Ectodermal cell (in vitro differentiated cells): ENCODE measurements around the gene EXOC2.

ENCODE experiments used
- H3K27ac ChIP-seq: 2 replicates; pipeline ENCODE4 v1.7.0; 2013; ENCODE audit warnings: mild to moderate bottlenecking, low read depth, low read length; ENCODE audit not compliant: insufficient read depth, poor library complexity, severe bottlenecking
- H3K27me3 ChIP-seq: 2 replicates; pipeline ENCODE4 v1.7.0; 2013; ENCODE audit warnings: mild to moderate bottlenecking, low read length; ENCODE audit not compliant: insufficient read depth, control insufficient read depth, poor library complexity, severe bottlenecking
- H3K36me3 ChIP-seq: one replicate; pipeline ENCODE4 v1.7.0; 2013; ENCODE audit warnings: low read length; ENCODE audit not compliant: control insufficient read depth, insufficient read depth
- H3K4me1 ChIP-seq: one replicate; pipeline ENCODE4 v1.7.0; 2013; ENCODE audit warnings: low read length; ENCODE audit not compliant: control insufficient read depth, insufficient read depth
- H3K4me3 ChIP-seq: 2 replicates; pipeline ENCODE4 v1.7.0; 2013; ENCODE audit warnings: low read depth, low read length, control low read depth; ENCODE audit not compliant: insufficient read depth
- H3K9me3 ChIP-seq: 2 replicates; pipeline ENCODE4 v1.7.0; 2013; ENCODE audit warnings: mild to moderate bottlenecking, low read length, moderate library complexity; ENCODE audit not compliant: control insufficient read depth
- WGBS, 2 experiments: methylation state at CpG; one replicate each; pipeline ENCODE4 v1.1.7; 2013; ENCODE audit warnings: missing lambda C conversion rate in 2 of 2; 5-methylcytosine and 5-hydroxymethylcytosine counted together

Gene EXOC2

DNA sequence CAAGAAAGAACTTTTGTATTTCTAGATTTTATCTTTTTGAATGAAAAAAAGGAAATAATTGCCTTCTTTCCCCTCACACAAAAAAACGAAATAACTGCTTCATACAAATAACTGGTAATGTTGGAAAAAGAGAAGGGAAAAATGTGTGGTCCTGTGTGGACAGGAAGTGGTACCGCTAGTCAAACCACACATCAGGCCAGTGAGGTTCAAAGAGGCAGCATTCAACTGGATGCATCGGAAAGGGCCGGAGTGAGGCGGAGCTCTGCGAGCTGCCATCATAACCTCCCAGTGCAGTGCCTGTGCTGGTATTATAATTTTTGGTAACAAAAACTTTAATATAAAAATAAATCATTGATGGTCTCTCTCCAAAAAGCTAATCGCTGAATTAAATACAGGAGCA, 190.2 kb downstream of the EXOC2 start:
- no peaks in the 10 kb centered on the region for H3K9me3 ChIP-seq
- no peaks in the 10 kb centered on the region for H3K27me3 ChIP-seq
- no peaks in the 10 kb centered on the region for H3K36me3 ChIP-seq
- 93 to 96% methylated on average over 5 to 6 of the region's 7 CpGs for WGBS, 2 experiments
- no peaks in the 10 kb centered on the region for H3K4me1 ChIP-seq
- H3K27ac ChIP-seq, result no peak overlapping the region
- H3K4me3 ChIP-seq, result no peak overlapping the region

- Histone ChIP-seq H3K27ac (no peak overlapping the region), H3K36me3 (no peaks in the 10 kb centered on the region)
Measured at GRCh38 chr6:501891-502601, 190.9 kb downstream of the EXOC2 start.

DNA sequence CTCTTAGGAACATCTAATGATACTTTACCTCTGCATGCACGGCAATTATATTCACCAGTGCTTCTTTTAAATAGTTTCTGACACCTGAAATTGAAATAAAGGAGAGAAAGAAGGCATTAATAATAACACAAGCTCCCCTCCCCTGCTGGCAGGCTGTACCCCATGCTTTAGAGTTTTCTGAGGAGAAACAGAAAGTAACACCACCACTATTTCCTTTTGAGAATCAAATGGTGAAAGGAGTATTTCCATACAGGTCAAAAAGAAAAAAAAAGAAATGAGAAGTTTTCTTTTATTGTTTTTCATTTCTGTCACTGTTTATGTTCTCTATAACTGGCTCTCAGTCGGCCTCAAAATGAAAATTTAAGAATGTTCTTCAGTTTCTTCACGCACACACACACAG, 193.3 kb downstream of the EXOC2 start:
- Histone ChIP-seq H3K9me3 (no peaks in the 10 kb centered on the region), H3K27ac (no peak overlapping the region), H3K4me1 (no peaks in the 10 kb centered on the region), H3K4me3 (no peak overlapping the region), H3K27me3 (no peaks in the 10 kb centered on the region), H3K36me3 (peaks cover 6% of the 10 kb centered on the region)
- 80 to 100% methylated on average over 1 of the region's 3 CpGs for WGBS, 2 experiments

More at GRCh38 chr6:501891-502601, 190.9 kb downstream of the EXOC2 start:
- Histone ChIP-seq H3K4me1 (no peaks in the 10 kb centered on the region), H3K9me3 (no peaks in the 10 kb centered on the region), H3K4me3 (no peak overlapping the region), H3K27me3 (no peaks in the 10 kb centered on the region)
- WGBS, 2 experiments, result 87 to 90% methylated on average over 21 to 22 of the region's 22 CpGs

- no peaks in the 10 kb centered on the region for H3K4me1 ChIP-seq
- H3K9me3 ChIP-seq, result no peaks in the 10 kb centered on the region
- peaks cover 6% of the 10 kb centered on the region for H3K36me3 ChIP-seq
- H3K27me3 ChIP-seq, result no peaks in the 10 kb centered on the region
- H3K27ac ChIP-seq, result no peak overlapping the region
- H3K4me3 ChIP-seq, result no peak overlapping the region
- 95 to 96% methylated on average over 9 of the region's 9 CpGs for WGBS, 2 experiments
Measured at GRCh38 chr6:498795-499231, 194.1 kb downstream of the EXOC2 start.

DNA sequence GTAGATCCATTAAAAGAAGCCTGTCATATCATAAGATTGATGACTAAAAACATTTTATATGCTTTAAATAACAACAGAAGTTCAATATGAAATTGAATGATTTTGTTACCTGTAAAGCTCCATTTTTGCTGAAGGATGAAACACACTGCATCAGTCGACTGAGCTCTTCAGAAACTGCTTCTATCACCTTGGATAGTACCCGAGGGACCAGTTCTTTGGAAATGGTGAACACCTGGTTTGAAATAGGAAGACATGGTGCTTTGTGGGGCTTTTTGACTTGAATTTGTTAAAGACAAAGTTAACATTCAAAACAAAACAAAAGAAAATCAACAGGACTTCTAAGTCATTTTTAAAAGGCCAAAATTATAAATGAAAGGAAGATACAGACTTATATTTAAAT, 195.7 kb downstream of the EXOC2 start:
- 77 to 93% methylated on average over 2 of the region's 2 CpGs for WGBS, 2 experiments
- Histone ChIP-seq H3K4me1 (no peaks in the 10 kb centered on the region), H3K4me3 (no peak overlapping the region), H3K9me3 (no peaks in the 10 kb centered on the region), H3K27me3 (no peaks in the 10 kb centered on the region), H3K36me3 (peaks cover 6% of the 10 kb centered on the region), H3K27ac (no peak overlapping the region)

DNA sequence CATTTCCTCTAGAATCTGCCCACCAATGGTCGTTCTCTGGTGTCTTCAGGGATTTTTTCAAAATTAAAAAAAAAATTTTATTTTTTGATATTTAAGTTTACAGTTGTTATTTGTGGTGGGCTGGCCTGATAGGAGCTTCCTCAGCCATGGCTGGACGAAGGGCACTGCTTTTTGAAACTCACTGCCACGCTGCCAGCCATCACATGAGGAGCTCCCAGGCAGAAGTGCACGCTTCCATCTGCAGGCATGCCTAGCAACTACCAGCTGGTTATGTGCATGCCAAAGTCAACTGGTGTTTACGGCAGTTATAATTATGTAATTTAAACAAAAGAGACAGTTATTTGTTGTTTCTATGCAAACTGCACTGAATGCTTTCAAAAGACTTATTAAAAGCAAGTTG, 196.3 kb downstream of the EXOC2 start:
- H3K27me3 ChIP-seq, result no peaks in the 10 kb centered on the region
- no peaks in the 10 kb centered on the region for H3K9me3 ChIP-seq
- H3K36me3 ChIP-seq, result peaks cover 6% of the 10 kb centered on the region
- no peak overlapping the region for H3K27ac ChIP-seq
- no peaks in the 10 kb centered on the region for H3K4me1 ChIP-seq
- 94 to 97% methylated on average over 5 of the region's 5 CpGs for WGBS, 2 experiments
- H3K4me3 ChIP-seq, result no peak overlapping the region

- Histone ChIP-seq H3K9me3 (no peaks in the 10 kb centered on the region), H3K27ac (no peak overlapping the region), H3K4me1 (no peaks in the 10 kb centered on the region), H3K27me3 (no peaks in the 10 kb centered on the region), H3K36me3 (peaks cover 6% of the 10 kb centered on the region), H3K4me3 (no peak overlapping the region)
- 92 to 98% methylated on average over 4 of the region's 5 CpGs for WGBS, 2 experiments
Measured at GRCh38 chr6:494394-494793, 198.5 kb downstream of the EXOC2 start.

- H3K27ac ChIP-seq, result no peak overlapping the region
- H3K9me3 ChIP-seq, result no peaks in the 10 kb centered on the region
- WGBS, 2 experiments, result 77 to 81% methylated on average over 6 of the region's 6 CpGs
- no peaks in the 10 kb centered on the region for H3K27me3 ChIP-seq
- peaks cover 6% of the 10 kb centered on the region for H3K36me3 ChIP-seq
- no peaks in the 10 kb centered on the region for H3K4me1 ChIP-seq
- H3K4me3 ChIP-seq, result no peak overlapping the region
Measured at GRCh38 chr6:493840-494239, 199.1 kb downstream of the EXOC2 start.

- Histone ChIP-seq H3K9me3 (no peaks in the 10 kb centered on the region), H3K36me3 (peaks cover 6% of the 10 kb centered on the region), H3K4me1 (no peaks in the 10 kb centered on the region), H3K27ac (no peak overlapping the region), H3K27me3 (no peaks in the 10 kb centered on the region), H3K4me3 (no peak overlapping the region)
- WGBS, 2 experiments, result 94 to 98% methylated on average over 2 of the region's 2 CpGs
Measured at GRCh38 chr6:492816-493414, 200.0 kb downstream of the EXOC2 start.

- WGBS, 2 experiments, result 92 to 96% methylated on average over 4 to 5 of the region's 5 CpGs
- peaks cover 6% of the 10 kb centered on the region for H3K36me3 ChIP-seq
- H3K4me1 ChIP-seq, result no peaks in the 10 kb centered on the region
Measured at GRCh38 chr6:492178-492577, 200.8 kb downstream of the EXOC2 start.

More at GRCh38 chr6:492178-492577, 200.8 kb downstream of the EXOC2 start:
- Histone ChIP-seq H3K27ac (no peak overlapping the region), H3K9me3 (no peaks in the 10 kb centered on the region), H3K27me3 (no peaks in the 10 kb centered on the region), H3K4me3 (no peak overlapping the region)
